ENCODE data around the gene HAUS2. TPM values are rescaled to one million over a fixed set of nuclear protein-coding genes. Genes with fewer than 3 reads are reported as not detected.

Gene HAUS2
- total and polyA plus RNA-seq, 2 of the 4 experiments (the other 2 are of a cell fraction): 18.4 to 22.4 TPM

DNA sequence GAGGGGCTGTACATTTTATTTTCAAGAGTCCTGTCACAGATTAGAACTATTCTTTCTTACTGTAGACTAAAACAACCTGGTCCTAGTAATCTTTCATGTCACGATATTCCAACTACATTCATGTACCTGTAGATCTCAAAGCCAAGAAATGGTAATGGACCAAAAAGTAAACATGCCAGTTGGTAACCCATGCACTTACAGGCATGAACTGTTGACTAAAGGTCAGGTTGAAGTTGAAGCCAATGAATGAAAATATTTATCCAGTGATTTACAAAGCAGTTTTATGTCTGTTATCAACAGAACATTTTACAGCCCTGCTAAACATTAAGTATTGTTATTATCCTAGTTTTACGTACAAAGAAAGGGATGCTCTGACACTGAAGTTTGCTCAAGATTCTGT is 25.3 kb upstream of the HAUS2 start:
- H3K79me1 ChIP-seq (ENCODE audit: low read depth in 1 of 2, low read length in 2 of 2): no peaks in the 10 kb centered on the region; a peak in 1 of 4 replicates
- no peak overlapping the region for H2AK9ac ChIP-seq (replicated peaks; ENCODE audit: low read depth, low read length, poor library complexity)
- no peak overlapping the region for H2BK15ac ChIP-seq (ENCODE audit: low read depth, low read length)
- no peak overlapping the region for H3K18ac ChIP-seq (ENCODE audit: low read depth, low read length)
- no peak overlapping the region for H3K4me2 ChIP-seq (ENCODE audit: low read depth, low read length)
- POLR2A ChIA-PET (ENCODE audit: unreplicated experiment): interaction anchor here (0.6 kb wide), 1 partner anchor 24 kb away, joined by 3 read pairs; no protein-coding TSS in a partner anchor
- intact Hi-C loops (cut with micrococcal nuclease): no loop called here
- dilution Hi-C loops (cut with HindIII; ENCODE audit: low sequenced_read_pairs, unreplicated experiment): no loop called here
- H3K23ac ChIP-seq (ENCODE audit: low read depth, low read length): no peak overlapping the region
- no peak for TF ChIP-seq MAFK (IDR thresholded peaks at IDR 0.05; ENCODE audit: low read depth, low read length)
- TF ChIP-seq RAD21 (IDR thresholded peaks at IDR 0.05; ENCODE audit: low read length): no peak
- TF ChIP-seq CTCF (conservative IDR thresholded peaks at IDR 0.05; ENCODE audit: low read depth, low read length): no peak
- no peak for TF ChIP-seq FOS (IDR thresholded peaks at IDR 0.05; ENCODE audit: low read depth, low read length)
- TF ChIP-seq CEBPB (IDR thresholded peaks at IDR 0.05; ENCODE audit: low read depth, low read length): no peak
- no peak for TF ChIP-seq POLR2A (IDR thresholded peaks at IDR 0.05; ENCODE audit: low read depth, low read length)
- TF ChIP-seq RFX5 (IDR thresholded peaks at IDR 0.05; ENCODE audit: low read depth, low read length): no peak
- no peak for TF ChIP-seq BHLHE40 (IDR thresholded peaks at IDR 0.05; ENCODE audit: low read depth, low read length)
- TF ChIP-seq RCOR1 (IDR thresholded peaks at IDR 0.05; ENCODE audit: insufficient replicate concordance, low read length): no peak
- TF ChIP-seq SMC3 (IDR thresholded peaks at IDR 0.05; ENCODE audit: low read depth, low read length): no peak
- TF ChIP-seq, protein P1, sequence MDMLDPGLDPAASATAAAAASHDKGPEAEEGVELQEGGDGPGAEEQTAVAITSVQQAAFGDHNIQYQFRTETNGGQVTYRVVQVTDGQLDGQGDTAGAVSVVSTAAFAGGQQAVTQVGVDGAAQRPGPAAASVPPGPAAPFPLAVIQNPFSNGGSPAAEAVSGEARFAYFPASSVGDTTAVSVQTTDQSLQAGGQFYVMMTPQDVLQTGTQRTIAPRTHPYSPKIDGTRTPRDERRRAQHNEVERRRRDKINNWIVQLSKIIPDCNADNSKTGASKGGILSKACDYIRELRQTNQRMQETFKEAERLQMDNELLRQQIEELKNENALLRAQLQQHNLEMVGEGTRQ (IDR thresholded peaks at IDR 0.05; ENCODE audit: low read depth, low read length): no peak
- TF ChIP-seq MXI1 (IDR thresholded peaks at IDR 0.05; ENCODE audit: borderline replicate concordance, low read depth, low read length): no peak
- no peak overlapping the region for H4K8ac ChIP-seq (ENCODE audit: low read depth in 2 of 2, low read length in 2 of 2)
- H3K4me1 ChIP-seq (ENCODE audit: control insufficient read depth, insufficient read depth, low read length): no peaks in the 10 kb centered on the region
- H4K91ac ChIP-seq (ENCODE audit: insufficient read depth, low read depth, low read length): no peak overlapping the region
- no peaks in the 10 kb centered on the region; the same call in 1 of the 2 replicates for H3K9me1 ChIP-seq (ENCODE audit: insufficient read depth, low read length)
- no peaks in the 10 kb centered on the region for H3K27me3 ChIP-seq (ENCODE audit: control insufficient read depth, insufficient read depth, low read length)
- no peak overlapping the region for H3K14ac ChIP-seq (replicated peaks; ENCODE audit: low read depth, low read length)
- ATAC-seq (ENCODE audit: low read depth) (no peak), DNase-seq (no peak)
- no peak overlapping the region for H2AFZ ChIP-seq (replicated peaks; ENCODE audit: low read length, poor library complexity)
- H4K20me1 ChIP-seq (ENCODE audit: insufficient read depth, low read length): no peaks in the 10 kb centered on the region
- no CpG with 5 or more reads among the region's 2 CpGs for WGBS, 2 experiments (ENCODE audit: extremely low coverage in 2 of 2, insufficient read length in 1 of 2)
- no peaks in the 10 kb centered on the region for H3K9me3 ChIP-seq (ENCODE audit: control insufficient read depth, insufficient read depth, low read length)
- H3K4ac ChIP-seq (ENCODE audit: low read depth, low read length): no peak overlapping the region
- CTCF ChIA-PET: no interaction called here
- H3K36me3 ChIP-seq (ENCODE audit: control insufficient read depth, insufficient read depth, low read length): peaks cover 19% of the 10 kb centered on the region
- H4K5ac ChIP-seq (ENCODE audit: low read depth, low read length): no peak overlapping the region
- BruUV-seq (replicated peaks): no TSS peak
- H2BK5ac ChIP-seq (ENCODE audit: low read depth, low read length, poor library complexity, severe bottlenecking): no peak overlapping the region
- no peak overlapping the region for H2BK20ac ChIP-seq (ENCODE audit: low read depth, low read length)
- in situ Hi-C loops (cut with MboI; ENCODE audit: low sequenced_read_pairs): no loop called here
- no peak overlapping the region for H3K9ac ChIP-seq (ENCODE audit: low read depth, low read length)
- H2AK5ac ChIP-seq (ENCODE audit: low read depth, low read length): no peak overlapping the region
- no peak overlapping the region for H3K4me3 ChIP-seq (ENCODE audit: insufficient read depth, low read depth, low read length)
- H3K27ac ChIP-seq (ENCODE audit: insufficient read depth, low read length): no peak overlapping the region
- H3K56ac ChIP-seq (ENCODE audit: extremely low read depth, insufficient read depth, low read length): no peak overlapping the region
- H2BK120ac ChIP-seq (ENCODE audit: low read depth, low read length): no peak overlapping the region

All from IMR-90 (cell line).